PFSK-1 (cell line): Measurements from ENCODE around the gene BRAF.

Experiments
- POLR2AphosphoS5 ChIP-seq: IDR thresholded peaks from 2 replicates; pipeline ENCODE4 v1.6.1; 2012; ENCODE audit warnings: low read depth, mild to moderate bottlenecking, control low read depth, low read length, moderate library complexity
- TF ChIP-seq, protein P1 (sequence below), 2 experiments: IDR thresholded peaks; 2 replicates each; pipeline versions ENCODE4 v1.6.1 to v1.8.0; 2011 to 2012; ENCODE audit warnings: low read depth in 2 of 2, low read length in 2 of 2, control low read depth in 1 of 2, inconsistent platforms in 1 of 2, mild to moderate bottlenecking in 1 of 2, moderate library complexity in 1 of 2; ENCODE audit not compliant: insufficient read depth in 1 of 2

DNA sequence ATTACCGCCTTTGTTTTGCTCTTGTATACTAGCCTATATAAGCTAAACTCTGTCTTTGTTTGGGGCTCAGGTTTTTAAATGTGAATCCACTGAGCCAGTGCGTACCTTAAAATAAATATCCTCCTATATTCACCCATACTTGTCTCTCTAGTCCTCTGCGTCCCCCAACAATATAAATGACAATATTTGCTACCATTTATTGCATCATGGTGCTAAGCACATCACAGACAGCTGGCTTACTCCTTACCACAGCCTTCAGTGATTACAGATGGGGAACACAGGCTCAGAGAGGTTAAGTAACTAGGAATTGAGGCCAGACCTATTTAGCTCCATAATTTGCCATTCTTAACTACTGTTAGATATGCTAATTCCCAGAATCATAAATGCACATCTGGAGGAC is 255.4 kb downstream of the BRAF start:
- TF ChIP-seq POLR2AphosphoS5 = no peak
- TF ChIP-seq, protein P1, sequence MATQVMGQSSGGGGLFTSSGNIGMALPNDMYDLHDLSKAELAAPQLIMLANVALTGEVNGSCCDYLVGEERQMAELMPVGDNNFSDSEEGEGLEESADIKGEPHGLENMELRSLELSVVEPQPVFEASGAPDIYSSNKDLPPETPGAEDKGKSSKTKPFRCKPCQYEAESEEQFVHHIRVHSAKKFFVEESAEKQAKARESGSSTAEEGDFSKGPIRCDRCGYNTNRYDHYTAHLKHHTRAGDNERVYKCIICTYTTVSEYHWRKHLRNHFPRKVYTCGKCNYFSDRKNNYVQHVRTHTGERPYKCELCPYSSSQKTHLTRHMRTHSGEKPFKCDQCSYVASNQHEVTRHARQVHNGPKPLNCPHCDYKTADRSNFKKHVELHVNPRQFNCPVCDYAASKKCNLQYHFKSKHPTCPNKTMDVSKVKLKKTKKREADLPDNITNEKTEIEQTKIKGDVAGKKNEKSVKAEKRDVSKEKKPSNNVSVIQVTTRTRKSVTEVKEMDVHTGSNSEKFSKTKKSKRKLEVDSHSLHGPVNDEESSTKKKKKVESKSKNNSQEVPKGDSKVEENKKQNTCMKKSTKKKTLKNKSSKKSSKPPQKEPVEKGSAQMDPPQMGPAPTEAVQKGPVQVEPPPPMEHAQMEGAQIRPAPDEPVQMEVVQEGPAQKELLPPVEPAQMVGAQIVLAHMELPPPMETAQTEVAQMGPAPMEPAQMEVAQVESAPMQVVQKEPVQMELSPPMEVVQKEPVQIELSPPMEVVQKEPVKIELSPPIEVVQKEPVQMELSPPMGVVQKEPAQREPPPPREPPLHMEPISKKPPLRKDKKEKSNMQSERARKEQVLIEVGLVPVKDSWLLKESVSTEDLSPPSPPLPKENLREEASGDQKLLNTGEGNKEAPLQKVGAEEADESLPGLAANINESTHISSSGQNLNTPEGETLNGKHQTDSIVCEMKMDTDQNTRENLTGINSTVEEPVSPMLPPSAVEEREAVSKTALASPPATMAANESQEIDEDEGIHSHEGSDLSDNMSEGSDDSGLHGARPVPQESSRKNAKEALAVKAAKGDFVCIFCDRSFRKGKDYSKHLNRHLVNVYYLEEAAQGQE (IDR thresholded peaks at IDR 0.05; ENCODE audit: insufficient read depth in 1 of 2, low read depth in 2 of 2, low read length in 2 of 2) = no peak
